Breast epithelium (tissue), 4 donors: ENCODE measurements around the gene ANKRD52. TPM values are rescaled to one million over a fixed set of nuclear protein-coding genes. Genes with fewer than 3 reads are reported as not detected.

Source experiments
- DNase-seq, 2 donors: peaks; one replicate each; pipeline ENCODE4 v3.0.0-alpha.2; 2019; ENCODE audit warnings: low spot score in 2 of 2
- H3K27ac ChIP-seq, 2 donors: fragments of 200-600 bp; sonication (generic) in 1 of 2; one replicate each; pipeline ENCODE4 v1.5.1; 2016 to 2019; ENCODE audit warnings: mild to moderate bottlenecking in 1 of 2
- H3K27me3 ChIP-seq, 2 donors: fragments of 200-600 bp; sonication (generic) in 1 of 2; one replicate each; pipeline versions ENCODE4 v1.5.1 to v1.6.0; 2017 to 2019; ENCODE audit warnings: control low read depth in 1 of 2, mild to moderate bottlenecking in 1 of 2
- H3K36me3 ChIP-seq: fragments of 200-600 bp; one replicate; pipeline ENCODE4 v1.5.1; 2019
- H3K4me1 ChIP-seq, 2 donors: fragments of 200-600 bp; sonication (generic); one replicate each; pipeline ENCODE4 v1.5.1; 2016 to 2019; ENCODE audit warnings: control low read depth in 1 of 2
- H3K4me3 ChIP-seq, 3 donors: fragments of 200-600 bp; sonication (generic); 1 replicate in 2 of 3; 2 replicates in 1 of 3; pipeline ENCODE4 v1.5.1; 2016 to 2019; ENCODE audit warnings: mild to moderate bottlenecking in 3 of 3, moderate library complexity in 2 of 3
- H3K9me3 ChIP-seq, 2 donors: fragments of 200-600 bp; sonication (generic) in 1 of 2; one replicate each; pipeline ENCODE4 v1.5.1; 2016 to 2019; ENCODE audit warnings: control low read depth in 1 of 2
- POLR2A ChIP-seq: fragments of 450-650 bp; IDR thresholded peaks from one replicate; pipeline ENCODE4 v1.6.1; 2016; ENCODE audit warnings: antibody characterized with exemption, mild to moderate bottlenecking, moderate library complexity
- POLR2AphosphoS5 ChIP-seq, 3 donors: sonication (generic); formaldehyde crosslinking; IDR thresholded peaks; one replicate each; pipeline ENCODE4 v1.6.1; 2017; ENCODE audit warnings: antibody characterized with exemption in 3 of 3
- intact Hi-C: fragments of 100-400 bp; cut with DNase I; formaldehyde crosslinking; loops from one replicate; pipeline ENCODE4 v1.15.1; 2023; ENCODE audit warnings: low total_unique reads
- total RNA-seq, 3 donors: library from RNA; depleted of rRNA; stranded (reverse); fragments of >200 nt; gene quantifications; one replicate each; pipeline ENCODE4 v1.1.0, GENCODE V29; 2016
- TF ChIP-seq, protein P1 (sequence below), 3 donors: fragments of 450-650 bp; IDR thresholded peaks; one replicate each; pipeline ENCODE4 v1.5.1; 2016 to 2017; ENCODE audit warnings: antibody characterized with exemption in 3 of 3, mild to moderate bottlenecking in 3 of 3, moderate library complexity in 3 of 3

Gene ANKRD52
- total RNA-seq, 3 donors from 2014 or later = 12.8 to 18.4 (median 14.9) TPM

- Histone ChIP-seq H3K27me3 (no peaks in the 10 kb centered on the region), H3K9me3 (no peaks in the 10 kb centered on the region), H3K4me3 (peak overlapping the region; percentile 70 to 87 (median 83)), H3K36me3 (no peaks in the 10 kb centered on the region), H3K4me1 (peaks cover 0 to 6% of the 10 kb centered on the region in 2 donors), H3K27ac (peak overlapping the region; percentile 92 to 95)
- intact Hi-C loops = no loop called here
- peak; percentile 65 to 74 for DNase-seq
- no peak for TF ChIP-seq POLR2AphosphoS5 (IDR thresholded peaks at IDR 0.05)
- TF ChIP-seq, protein P1, sequence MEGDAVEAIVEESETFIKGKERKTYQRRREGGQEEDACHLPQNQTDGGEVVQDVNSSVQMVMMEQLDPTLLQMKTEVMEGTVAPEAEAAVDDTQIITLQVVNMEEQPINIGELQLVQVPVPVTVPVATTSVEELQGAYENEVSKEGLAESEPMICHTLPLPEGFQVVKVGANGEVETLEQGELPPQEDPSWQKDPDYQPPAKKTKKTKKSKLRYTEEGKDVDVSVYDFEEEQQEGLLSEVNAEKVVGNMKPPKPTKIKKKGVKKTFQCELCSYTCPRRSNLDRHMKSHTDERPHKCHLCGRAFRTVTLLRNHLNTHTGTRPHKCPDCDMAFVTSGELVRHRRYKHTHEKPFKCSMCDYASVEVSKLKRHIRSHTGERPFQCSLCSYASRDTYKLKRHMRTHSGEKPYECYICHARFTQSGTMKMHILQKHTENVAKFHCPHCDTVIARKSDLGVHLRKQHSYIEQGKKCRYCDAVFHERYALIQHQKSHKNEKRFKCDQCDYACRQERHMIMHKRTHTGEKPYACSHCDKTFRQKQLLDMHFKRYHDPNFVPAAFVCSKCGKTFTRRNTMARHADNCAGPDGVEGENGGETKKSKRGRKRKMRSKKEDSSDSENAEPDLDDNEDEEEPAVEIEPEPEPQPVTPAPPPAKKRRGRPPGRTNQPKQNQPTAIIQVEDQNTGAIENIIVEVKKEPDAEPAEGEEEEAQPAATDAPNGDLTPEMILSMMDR (IDR thresholded peaks at IDR 0.05) = no peak
- TF ChIP-seq POLR2A = no peak
Measured at GRCh38 chr12:56221232-56221756, 36.9 kb downstream of the ANKRD52 start.

DNA sequence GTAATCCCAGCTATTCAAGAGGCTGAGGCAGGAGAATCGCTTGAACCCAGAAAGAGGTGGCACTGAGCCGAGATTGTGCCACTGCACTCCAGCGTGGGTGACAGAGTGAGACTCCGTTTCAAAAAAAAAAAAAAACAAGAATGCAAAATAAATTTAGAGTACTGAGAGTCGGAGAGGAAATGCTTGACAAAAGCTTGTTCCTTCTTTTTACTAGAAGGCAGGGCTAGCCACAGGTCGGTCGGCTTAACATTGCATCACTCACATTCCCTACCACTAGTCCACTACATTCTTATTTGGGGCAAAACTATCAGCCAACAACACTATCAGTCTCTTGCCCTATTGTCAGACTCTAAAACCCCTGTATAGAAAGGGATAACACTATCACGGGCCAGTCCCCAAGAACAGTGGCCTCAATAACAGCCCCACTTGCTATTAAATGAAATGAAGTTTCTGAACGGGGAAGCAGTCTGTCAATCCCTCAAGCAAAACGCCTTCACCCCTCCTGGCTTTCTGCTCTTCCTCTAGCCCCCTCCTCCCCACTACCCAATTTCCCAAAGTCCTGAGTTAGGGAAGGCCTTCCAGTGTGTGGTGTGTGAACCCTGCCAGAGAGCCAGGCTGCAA lies 37.5 kb downstream of the ANKRD52 start:
- Histone ChIP-seq H3K27ac (peak overlapping the region; percentile 92 to 95), H3K4me1 (peaks cover 0 to 6% of the 10 kb centered on the region in 2 donors), H3K9me3 (no peaks in the 10 kb centered on the region), H3K4me3 (peak overlapping the region; percentile 70 to 87 (median 83)), H3K27me3 (no peaks in the 10 kb centered on the region), H3K36me3 (no peaks in the 10 kb centered on the region)
- DNase-seq = no peak
- intact Hi-C loops = no loop called here
- TF ChIP-seq, protein P1 (IDR thresholded peaks at IDR 0.05) = no peak
- no peak for TF ChIP-seq POLR2AphosphoS5 (IDR thresholded peaks at IDR 0.05)
- no peak for TF ChIP-seq POLR2A

GRCh38 chr12:56219840-56220239 lies 38.3 kb downstream of the ANKRD52 start:
- TF ChIP-seq POLR2A (no peak), POLR2AphosphoS5 (IDR thresholded peaks at IDR 0.05) (no peak)
- TF ChIP-seq, protein P1 (IDR thresholded peaks at IDR 0.05) = no peak
- no peak for DNase-seq
- Histone ChIP-seq H3K27me3 (no peaks in the 10 kb centered on the region), H3K4me1 (peaks cover 0 to 6% of the 10 kb centered on the region in 2 donors), H3K4me3 (peak overlapping the region in 1 of 3 donors; percentile 83), H3K36me3 (no peaks in the 10 kb centered on the region), H3K27ac (peak overlapping the region; percentile 92 to 95), H3K9me3 (no peaks in the 10 kb centered on the region)
- intact Hi-C loops = no loop called here

DNA sequence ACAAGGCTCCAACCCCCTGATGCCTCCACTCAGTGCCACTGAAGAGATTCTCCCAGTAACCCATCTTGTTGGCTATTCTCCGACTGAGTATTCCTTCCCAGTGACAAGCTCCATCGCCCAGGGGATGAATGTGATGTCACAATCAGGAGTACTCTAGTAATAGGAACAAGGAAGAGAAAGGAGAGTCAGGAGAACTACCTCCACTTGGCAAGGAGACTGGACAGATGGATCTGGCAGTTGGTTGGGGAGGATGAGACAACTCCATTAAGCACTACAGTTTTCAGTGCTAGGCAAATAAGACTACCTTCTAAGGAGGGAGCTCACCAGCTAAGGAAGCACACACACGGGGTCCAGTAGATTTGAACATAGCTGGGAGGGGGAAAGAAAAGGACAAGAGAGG lies 41.7 kb downstream of the ANKRD52 start:
- no peak for TF ChIP-seq POLR2AphosphoS5 (IDR thresholded peaks at IDR 0.05)

GRCh38 chr12:56213878-56214277 lies 44.3 kb downstream of the ANKRD52 start:
- peaks cover 4% of the 10 kb centered on the region for H3K36me3 ChIP-seq
- no peak overlapping the region for H3K4me3 ChIP-seq
- H3K4me1 ChIP-seq = no peaks in the 10 kb centered on the region
- no peak for DNase-seq
- intact Hi-C loops = no loop called here
- H3K9me3 ChIP-seq = no peaks in the 10 kb centered on the region
- H3K27ac ChIP-seq = peak overlapping the region; percentile 10 to 13
- TF ChIP-seq POLR2AphosphoS5 (IDR thresholded peaks at IDR 0.05) (no peak), POLR2A (no peak)
- H3K27me3 ChIP-seq = no peaks in the 10 kb centered on the region

More for the DNA sequence above, 41.7 kb downstream of the ANKRD52 start:
- Histone ChIP-seq H3K4me3 (no peak overlapping the region), H3K4me1 (peaks cover 0 to 6% of the 10 kb centered on the region in 2 donors), H3K9me3 (no peaks in the 10 kb centered on the region), H3K27ac (no peak overlapping the region), H3K36me3 (no peaks in the 10 kb centered on the region), H3K27me3 (no peaks in the 10 kb centered on the region)
- intact Hi-C loops = no loop called here
- no peak for DNase-seq

DNA sequence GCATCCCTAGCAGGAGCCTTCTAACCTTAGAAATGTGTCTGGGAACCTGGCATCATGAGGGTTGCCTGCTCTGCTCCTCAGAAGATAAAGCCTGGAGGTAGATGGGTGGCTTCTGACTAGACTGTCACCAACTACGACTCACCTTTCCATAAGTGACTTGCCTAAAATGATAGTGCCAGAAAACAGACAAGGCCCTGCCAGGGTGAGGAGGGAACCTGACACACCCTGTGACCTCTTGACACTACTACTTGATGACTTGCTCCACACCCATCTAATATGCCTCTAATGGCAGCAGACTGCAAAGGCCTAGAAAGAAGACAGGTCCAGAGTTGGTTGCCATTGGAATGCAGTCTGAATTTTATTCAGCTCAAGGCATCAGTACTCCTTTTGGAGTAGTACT lies 45.8 kb downstream of the ANKRD52 start:
- no peaks in the 10 kb centered on the region for H3K4me1 ChIP-seq
- DNase-seq = no peak
- H3K9me3 ChIP-seq = no peaks in the 10 kb centered on the region
- no peak overlapping the region for H3K27ac ChIP-seq
- peaks cover 4% of the 10 kb centered on the region for H3K36me3 ChIP-seq
- no peaks in the 10 kb centered on the region for H3K27me3 ChIP-seq
- TF ChIP-seq POLR2AphosphoS5 (IDR thresholded peaks at IDR 0.05) (no peak), POLR2A (no peak)
- TF ChIP-seq, protein P1 (IDR thresholded peaks at IDR 0.05) = no peak
- H3K4me3 ChIP-seq = no peak overlapping the region
- intact Hi-C loops = no loop called here
